Hematopoietic multipotent progenitor cell treated with erythropoietin and hydrocortisone succinate and interleukin-3 and kit ligand, for 6 days (in vitro differentiated cells): ENCODE measurements around the gene JPH4.
A peak's percentile ranks its signal among the peaks of the same experiment; 100 is the strongest.

Experiments used
- DNase-seq: peaks from one replicate; pipeline ENCODE4 v3.0.0-alpha.2; 2015

Gene JPH4

DNA sequence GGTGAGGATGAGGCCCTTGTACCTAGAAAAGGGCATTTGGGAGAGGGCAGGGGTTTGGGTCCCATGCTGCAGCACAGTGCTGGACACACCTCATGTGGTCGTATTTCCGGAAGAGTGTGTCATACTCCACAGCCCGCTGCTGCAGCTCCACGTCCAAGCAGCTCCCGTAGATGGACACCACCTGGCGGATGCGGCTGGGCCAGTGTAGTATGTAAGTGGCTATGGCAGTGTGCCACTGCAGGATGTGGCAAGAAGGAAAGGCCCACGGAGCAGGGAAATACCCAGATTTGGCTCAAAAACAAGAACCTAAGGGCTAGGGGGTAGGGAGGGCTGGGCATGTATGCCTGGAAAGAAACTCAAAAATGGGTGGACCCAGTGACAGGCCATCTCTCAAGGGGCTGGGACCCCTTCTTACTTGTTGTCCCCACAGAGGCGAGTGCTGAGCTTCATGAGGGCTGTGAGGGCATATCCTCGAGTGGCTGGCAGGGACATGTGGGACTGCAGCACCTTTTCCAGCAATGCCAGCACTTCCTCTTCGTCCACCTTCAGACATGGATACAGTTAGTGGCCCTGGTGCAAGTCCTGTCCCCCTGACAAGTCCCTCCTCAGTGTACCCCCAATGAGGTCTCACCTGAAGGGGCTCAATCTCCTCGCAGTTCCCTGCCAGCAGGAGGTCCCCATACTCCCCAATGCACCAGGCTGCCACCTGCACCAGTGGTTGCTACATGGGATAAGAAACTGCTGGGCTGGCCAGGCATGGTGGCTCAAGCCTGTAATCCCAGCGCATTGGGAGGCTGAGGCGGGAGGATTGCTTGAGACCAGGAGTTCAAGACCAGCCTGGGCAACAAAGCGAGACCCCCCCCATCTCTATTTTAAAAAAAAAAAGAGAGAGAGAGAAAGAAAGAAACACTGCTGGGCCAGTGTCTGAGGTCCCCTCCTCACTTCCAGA is 16.4 kb downstream of the JPH4 start:
- no peak for DNase-seq

DNA sequence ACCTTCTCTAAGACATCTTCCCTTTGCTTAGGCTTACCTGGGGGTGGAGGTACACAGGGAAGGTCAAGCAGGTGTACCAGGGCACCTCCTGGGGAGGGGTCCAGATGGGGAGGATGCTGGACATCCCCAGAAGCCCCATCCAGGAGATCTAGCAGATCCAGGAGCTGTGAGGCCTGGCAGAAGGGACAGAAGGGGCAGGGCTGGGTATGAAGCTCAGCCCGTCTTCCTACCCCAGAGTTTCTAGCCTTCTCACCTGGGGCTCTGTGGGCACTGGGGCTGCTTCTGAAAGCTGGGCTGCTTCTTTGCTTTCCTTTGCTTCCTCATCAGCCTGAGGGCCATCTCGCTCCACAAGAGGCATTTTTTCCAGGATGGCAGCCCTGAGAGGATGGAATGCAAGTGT is 17.3 kb downstream of the JPH4 start:
- DNase-seq: no peak

DNA sequence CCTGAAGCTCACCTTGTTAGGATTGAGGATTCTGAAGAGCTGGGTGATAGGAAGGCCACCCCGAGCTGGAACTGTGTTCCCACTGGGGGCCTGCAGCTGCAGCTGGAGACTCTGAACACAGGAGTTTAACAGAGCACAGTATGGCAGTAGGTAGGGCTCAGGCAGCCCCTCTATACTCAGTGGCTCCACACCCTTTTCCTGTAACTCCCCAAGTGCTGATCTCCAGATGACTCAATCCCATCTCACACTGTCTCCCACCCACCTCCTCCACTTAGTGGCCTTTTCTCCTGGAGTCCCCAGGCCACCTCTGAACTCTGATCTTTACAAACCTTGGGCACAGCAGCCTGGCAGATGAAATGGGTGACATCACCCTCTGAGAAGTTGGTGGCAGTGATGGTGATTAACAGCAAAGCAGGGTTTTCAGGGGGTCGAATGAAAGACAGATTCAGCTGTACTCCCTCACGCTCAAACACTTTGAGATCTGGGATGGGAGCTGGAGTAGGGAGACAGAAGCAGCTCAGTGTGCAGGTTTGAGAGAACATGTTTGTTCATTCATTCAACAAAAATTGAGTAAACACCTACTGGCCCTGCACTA is 18.6 kb downstream of the JPH4 start:
- no peak for DNase-seq

DNA sequence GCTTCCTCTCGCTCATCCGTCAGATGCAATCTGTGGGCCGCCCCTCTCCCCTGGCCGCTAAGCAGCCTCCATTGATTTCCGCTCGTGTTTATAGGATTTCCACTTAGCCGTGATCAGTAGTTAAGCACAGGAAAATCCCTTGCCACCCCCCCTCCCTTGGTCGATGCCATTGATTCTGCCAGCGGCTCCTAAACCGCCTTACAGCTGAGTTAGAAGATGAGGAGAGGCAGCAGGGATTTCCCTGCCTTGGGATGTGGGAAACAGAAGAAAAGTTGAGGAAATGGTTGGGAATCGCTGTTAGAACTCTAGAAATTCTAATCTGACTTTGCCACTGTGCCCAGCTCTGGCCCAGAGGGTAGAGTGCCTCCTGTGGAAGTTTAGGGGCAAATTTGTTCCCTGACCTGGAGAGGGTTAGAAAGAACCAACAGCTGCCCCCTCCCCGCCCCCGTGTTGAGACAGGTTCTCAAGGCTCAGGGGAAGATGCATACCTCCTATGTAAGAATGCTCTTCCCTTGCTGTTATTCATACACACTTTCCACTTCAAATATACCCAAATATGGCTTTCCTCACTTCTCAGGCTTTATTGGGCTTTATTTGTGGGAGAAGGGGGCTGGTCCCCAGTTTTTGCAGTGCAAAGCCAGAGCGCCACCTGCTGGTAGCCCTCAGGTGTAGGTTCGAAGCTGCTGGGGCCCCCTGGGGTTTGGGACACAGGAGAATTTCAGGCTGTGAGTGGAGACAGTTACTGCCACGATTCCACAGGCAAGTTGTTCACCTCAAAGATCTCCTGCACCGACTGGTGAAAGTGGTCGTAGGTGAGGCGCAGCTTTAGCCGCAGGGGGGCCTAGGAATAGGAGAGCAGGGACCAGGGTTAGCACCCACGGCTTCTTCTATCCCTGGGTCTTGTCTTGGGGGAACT is 19.3 kb downstream of the JPH4 start:
- peak; percentile 87 for DNase-seq

DNA sequence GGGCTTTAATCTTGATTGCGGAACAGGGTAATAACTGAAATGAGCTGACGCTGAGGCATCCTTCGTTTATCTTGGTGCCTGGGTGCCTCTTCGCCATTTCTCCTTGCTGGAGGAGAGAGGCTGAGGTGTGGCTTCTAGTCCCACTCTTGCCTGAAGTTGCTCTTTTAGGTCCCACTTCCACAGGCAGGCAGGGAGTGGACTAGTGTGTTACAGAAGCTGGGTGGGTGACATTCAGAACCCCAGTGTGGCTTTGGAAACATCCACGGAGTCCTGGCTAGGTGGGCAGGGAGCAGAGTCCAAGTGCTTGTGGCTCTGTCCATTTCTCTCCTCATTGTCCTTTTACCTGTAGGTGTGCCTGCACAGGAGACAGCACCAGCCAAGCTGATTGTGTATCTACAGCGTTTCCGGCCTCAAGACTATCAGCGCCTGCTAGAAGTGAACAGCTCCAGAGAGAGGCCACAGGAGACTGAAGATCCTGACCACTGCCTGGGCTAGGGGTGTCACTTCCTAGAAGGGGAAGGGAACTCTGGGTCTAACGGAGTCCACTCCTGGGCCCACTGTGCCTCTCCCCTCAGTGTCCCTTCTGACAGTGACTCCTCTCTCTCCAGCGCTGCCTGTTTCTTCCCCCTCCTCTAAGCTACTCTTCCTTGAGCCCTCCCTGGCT is 20.1 kb downstream of the JPH4 start:
- DNase-seq: no peak

DNA sequence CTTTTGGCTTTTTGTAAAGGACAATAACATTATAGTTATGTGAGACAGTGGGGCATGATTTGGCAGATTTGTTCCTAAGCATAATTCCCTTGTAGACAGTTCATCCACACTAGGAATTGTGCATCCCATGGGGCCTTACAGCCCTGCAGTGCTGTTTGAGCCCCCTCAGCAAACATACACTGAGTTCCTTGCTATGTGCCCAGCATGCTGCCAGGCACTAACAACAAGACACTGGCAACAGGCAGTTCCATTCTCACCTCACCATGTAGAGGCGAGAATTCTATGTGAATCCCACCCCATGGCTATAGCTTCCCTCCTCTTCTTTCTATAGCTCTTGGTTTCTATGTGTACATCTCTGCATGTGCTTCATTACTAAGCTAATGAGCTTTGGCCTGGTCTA is 20.6 kb downstream of the JPH4 start:
- DNase-seq: no peak

DNA sequence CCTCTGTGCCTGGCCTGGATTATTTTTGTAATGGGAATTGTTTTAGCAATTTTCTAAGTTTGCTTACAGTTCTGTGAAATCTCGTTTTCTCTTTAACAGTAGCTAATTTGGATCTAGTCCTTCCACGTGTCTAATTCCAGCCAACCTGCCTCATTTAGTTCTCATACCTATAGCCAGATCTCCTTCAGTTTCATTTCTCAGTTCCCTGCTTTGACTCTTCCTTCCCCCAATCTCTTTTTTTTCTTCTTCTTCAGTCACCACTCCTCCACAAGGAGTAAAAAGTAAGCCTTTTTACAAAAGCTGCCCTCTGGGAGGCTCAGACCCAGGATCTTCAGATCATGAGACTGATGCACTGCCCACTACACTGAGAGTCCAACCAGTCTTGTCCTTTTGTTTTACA is 21.1 kb downstream of the JPH4 start:
- DNase-seq: no peak

DNA sequence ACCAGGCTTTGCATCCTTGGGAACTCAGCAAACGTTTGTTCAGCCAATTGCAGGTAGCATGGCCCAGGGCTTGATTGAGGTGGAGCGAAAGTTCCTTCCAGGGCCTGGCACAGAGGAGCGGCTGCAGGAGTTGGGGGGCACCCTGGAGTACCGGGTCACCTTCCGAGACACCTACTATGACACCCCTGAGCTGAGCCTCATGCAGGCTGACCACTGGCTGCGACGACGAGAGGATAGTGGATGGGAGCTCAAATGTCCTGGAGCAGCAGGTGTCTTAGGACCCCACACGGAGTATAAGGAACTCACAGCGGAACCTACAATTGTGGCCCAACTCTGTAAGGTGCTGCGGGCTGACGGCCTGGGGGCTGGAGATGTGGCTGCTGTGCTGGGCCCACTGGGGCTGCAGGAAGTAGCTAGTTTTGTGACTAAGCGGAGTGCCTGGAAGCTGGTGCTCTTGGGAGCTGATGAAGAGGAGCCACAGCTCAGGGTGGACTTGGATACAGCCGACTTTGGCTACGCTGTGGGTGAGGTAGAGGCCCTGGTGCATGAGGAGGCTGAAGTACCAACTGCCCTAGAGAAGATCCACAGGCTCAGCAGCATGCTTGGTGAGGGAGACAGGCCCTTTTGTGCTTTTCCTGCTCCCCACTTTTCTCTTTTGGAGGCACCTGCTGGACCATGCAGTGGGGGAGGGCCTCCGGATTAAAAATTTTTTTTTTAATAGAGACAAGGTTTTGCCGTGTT is 21.7 kb downstream of the JPH4 start:
- peak; percentile 28 for DNase-seq

DNA sequence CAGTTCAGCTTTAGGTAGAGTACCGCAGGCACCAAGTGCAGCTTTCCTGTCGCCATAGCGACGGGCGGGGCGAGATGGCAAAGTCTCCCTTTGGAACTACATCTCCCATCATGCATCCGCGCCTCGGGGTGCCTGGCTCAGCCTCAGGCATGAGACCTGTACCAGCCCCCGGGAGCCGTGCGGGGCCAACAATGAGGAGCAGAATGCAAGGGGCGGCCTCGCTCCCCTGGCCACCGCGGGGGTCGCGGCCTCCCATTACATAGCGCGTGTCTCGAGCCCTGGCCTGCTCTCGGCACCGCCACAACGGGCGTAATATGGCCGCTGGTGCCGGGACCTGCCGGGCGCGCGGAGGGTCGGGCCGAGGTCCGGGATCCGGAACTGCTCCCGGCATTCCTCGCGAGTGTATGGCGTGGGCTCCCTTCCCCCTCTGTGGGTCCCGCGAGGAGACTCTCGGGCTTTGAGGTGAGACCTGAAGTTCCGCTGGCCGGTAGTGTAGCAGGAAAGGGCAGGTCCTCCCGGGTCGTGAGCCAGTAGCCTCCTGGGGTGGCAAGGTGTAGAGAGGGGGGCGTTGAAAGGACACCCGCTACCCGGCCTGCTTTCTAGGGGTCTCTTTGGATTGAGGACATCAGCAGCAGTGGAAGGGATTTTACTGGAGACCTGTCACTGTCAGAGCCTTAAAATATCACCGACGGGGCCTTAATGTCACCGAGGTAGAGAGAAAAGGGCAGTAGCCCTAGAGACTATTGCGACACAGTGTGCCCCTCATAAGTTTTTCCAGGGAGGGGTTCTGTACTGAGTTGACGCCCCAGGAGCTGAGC is 22.5 kb downstream of the JPH4 start, which contains the start of gene THTPA:
Gene THTPA (plus strand): TSS at position 390 of the 818 bp plus-strand sequence. CDS start 487 bp downstream, outside the sequence.
- peak; percentile 96 for DNase-seq

DNA sequence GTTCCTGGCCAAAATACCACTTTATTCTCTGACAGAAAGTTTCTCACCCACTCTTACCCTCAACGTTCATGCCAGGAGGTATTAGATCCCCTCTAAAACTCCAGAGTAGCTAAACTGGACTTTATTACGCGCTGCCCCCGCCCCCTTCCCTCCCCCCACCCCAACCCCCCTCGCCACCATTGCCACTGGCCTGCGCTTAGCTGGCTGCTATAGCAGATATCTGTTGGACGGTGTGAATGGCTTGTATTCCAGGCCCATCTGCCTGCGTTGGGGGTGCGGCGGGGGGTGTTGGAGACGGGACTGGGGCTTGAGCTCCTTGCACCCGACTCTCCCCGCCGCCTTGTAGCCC is 23.1 kb downstream of the JPH4 start:
- no peak for DNase-seq

DNA sequence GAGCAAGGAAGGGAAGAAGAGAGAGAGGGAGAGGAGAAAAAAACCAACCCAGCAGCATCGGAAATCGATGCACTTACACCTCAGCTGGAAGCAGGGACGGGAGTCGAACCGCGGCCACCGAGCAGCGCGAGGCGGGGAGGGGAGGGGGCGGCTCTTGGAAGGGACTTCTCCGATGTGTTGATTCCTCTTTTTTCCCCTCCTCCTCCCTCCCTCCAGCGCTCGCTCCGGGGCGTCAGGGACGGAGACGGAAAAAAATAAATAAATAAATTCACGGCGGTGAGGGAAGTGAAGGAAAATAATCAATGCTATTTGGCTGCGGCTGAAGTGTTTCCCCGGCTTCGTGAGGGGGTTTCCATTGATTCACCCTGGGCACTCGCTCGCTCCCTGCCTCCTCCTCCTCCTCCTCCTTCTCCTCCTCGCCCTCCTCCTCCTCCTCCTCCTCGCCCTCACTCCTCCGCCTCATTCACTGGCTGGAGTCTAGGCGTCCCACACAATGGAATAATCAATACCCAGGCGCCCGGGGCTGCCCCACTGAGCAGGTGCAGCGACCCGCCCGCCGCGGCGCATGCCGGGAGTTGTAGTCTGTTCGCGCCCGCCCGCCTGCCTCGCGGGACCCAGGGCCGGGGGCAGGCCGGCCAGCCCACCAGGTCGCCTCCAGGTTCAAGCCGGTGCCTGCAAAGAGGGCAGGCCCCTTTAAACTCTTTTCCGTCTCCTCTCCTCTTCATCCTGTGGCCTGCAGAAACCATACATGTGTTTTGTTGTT is 27.1 kb downstream of the JPH4 start, which contains the start of gene ZFHX2:
Gene ZFHX2 (minus strand): TSS at position 500 of the 763 bp plus-strand sequence. CDS start 16,440 bp downstream, outside the sequence.
- peak; percentile 85 for DNase-seq

DNA sequence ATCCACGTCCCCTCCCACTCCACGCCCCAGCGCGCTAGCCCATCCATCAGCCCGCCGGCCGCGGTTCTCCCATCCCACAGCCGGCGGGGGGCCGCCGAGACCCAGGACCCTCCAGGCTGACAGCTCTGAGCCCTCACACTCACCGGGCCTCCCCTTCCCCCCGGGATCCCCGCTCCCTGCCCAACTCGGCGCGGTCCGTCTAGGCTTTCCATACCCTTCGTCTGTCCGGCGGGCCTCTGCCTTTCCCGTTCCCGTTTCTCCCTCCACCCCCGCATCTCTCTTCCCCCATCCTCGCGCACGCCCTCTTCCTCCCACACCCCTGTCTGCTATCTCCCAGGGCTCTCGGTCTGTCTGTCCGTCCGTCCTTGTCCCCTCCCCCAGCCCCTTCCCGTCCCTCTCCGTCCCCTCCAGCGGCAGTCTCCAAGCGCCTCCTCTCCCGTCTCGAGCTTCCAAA is 27.8 kb downstream of the JPH4 start:
- peak; percentile 27 for DNase-seq

DNA sequence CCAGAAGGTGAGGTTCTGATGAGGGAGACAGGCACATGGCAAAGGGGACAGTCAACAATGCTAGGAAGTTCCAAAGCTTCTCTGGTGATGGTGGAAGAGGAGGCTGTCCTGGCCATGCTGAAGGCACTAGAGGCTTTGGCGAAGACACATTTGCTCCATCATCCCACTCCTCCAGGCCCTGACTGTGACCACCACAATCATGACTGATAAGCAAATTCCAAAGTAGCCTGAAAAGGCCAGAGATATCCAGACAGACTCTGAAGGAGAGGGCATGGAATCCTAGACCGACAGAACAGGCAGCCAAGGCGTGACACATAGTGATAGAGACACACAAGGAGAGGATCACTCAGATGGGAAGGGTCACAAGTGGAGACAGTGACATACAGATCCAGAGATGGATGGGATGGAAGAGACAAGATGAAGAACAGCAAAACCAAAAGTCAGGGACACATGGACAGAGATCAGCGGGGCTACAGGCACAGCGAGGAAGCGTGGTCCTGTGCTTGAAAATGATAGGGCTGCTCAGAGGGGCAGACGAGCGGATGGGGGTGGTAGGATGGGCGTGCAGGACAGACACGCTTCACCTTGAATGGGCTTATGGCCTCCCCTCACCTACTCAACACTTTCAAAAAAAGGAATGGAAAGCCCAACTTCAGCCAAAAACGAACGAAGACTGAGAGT is 28.3 kb downstream of the JPH4 start:
- no peak for DNase-seq

DNA sequence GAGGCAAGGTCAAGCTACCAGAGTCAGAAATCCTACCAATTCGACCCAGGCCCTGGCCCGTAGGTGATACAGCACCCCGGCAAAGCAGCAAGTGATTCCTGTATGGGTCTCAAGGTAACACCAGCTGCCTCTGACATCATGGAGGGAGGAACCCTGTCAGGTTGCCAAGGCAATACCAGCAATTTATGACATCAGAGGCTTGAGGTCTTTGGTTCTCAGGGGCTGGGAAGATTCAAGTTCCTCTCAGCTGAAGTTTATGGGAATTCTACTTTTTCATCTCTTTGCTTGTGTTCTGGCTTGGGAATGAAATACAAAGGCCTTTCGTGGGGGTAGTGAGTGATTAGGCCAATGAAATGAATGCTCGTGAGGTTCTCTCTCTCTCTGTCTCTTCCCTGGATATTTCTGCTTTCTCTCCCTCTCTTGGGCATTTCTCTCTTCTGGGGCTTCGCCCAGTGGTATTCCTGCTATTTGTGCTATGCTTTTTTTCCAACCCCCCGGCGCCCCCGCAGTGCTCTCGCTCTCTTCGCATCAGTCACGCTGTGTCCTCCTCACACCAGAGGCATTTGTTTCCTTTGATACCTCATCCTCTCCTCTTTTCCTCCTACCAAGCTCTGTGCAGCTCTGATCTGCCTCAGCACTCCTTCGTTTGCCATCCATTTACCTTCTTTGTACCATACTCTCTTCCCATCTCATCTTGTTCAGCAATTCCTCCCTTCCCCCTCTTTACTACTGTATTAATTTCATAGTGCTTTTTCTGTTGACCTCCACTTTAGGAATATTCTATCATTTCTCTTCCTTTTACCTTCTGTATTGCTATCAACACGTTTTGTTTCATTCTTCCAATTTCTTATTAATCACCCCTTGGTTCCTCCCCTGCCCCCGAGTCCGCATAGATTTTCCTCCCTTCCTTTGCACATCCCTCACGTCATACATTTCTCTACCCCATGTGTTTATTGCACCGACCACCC is 30.0 kb downstream of the JPH4 start:
- DNase-seq: peak; percentile 26

DNA sequence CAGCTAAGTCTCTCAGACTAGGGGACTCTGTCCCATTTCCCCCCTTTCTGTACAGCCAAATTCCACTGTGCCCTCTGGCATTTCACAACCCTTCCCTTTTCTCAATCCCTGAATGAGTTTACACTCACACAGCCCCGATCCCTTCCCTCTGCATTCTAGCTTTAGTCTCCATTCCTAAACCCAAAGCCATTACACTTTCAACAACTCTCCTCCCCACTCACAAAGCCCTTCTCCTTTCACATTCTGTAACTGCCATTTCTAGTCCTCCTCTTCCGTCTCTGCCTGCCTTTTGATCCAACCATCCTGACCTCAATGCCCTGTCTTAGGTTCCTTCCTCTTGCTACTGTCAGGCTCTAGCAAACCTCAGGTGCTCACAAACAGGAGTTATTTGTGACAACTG is 30.7 kb downstream of the JPH4 start:
- no peak for DNase-seq

DNA sequence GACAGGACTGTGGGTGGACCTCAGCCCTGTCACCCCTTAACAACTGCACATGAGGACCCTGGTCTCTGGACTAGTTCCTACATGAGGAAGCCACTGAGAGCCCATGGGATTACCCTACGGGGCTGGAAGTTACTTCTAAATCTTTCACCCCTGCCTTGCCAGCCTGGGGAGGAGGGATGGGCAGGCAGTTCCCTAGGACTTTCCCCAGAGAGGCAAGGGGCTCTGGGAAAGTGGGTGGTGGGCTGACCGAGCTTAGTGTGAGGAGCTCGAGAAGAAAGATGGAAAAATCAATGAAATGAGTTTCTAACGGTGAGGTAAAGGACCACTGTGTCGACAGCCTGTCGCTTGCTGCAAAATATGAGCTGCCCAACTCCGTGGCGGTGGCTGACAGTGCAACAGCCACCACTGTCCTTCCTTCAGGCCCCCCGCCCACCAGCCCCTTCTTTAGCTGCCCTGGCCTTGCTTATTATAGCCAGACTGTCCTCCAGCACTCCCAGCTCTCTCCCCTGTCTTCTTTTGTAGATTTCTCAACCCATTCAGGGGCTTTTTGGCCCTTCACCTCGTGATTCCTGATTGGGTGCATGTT is 32.0 kb downstream of the JPH4 start:
- no peak for DNase-seq

DNA sequence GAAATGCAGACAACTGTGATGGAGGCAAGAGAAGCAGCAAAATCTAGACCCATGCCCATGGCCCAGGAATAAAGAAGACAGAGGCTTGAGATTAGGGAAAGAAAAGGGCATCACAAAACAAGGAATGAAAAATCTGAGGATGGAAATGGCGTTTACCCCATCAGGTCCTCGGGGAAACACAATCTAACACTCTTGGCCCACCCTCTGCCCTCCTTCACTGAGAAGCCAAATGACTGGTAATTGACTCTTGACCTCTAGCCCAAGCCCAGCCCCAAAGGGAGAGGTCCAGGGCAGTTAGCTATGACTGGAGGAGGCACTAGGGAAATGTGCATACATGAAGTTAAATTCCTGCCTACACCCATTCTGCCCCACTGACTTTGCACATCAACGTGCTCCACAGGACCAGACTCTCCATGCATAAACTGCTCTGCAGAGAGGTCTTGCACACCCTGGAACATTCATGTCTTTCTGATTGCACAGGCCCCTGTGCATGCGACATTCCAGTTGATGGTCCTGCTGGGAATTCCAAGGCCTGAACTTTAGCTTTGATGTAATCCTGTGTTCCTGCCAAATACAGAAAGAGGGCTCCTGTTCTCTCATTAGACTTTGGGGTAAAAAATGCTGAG is 32.7 kb downstream of the JPH4 start:
- no peak for DNase-seq
